Measurements from ENCODE around the gene KLK7. TPM values are rescaled to one million over a fixed set of nuclear protein-coding genes. Genes with fewer than 3 reads are reported as not detected.
"Not testable (repeated sequence)": the region's sequence is repeated elsewhere in the genome, so short reads cannot be mapped to it uniquely, and the experiment has no call there.

The KLK7 gene
- total and polyA plus RNA-seq, 2 donors, result 0.14 to 0.32 TPM

DNA sequence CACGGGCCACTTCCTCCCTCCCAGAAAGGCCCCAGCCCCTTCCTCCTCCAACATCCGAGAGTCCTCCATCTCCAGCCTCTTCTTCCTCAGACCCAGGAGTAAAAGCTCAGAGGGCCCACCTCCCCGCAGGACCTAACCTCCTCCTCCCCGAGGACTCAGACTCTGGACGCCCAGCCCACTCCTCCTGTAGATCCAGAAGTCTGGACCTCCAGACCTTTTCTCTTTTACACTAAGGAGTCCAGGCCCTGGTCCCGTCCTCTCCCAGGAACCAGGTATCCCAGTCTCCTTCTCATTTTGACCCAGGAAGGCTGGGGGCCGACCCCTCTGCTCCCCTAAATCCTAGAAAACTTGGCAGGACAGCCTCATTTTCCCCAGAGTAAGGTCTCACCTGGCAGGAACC is 19.6 kb upstream of the KLK7 start:
- H3K27ac ChIP-seq (ENCODE audit: low read depth), result no peak overlapping the region
- H3K4me1 ChIP-seq (ENCODE audit: insufficient read depth), result no peaks in the 10 kb centered on the region
- WGBS, result 74% methylated on average over 7 of the region's 7 CpGs
- no peaks in the 10 kb centered on the region for H3K36me3 ChIP-seq (ENCODE audit: insufficient read depth)
- no peak overlapping the region for H3K4me3 ChIP-seq (ENCODE audit: low read depth, low read length)
- no peak for DNase-seq (ENCODE audit: extremely low spot score)

DNA sequence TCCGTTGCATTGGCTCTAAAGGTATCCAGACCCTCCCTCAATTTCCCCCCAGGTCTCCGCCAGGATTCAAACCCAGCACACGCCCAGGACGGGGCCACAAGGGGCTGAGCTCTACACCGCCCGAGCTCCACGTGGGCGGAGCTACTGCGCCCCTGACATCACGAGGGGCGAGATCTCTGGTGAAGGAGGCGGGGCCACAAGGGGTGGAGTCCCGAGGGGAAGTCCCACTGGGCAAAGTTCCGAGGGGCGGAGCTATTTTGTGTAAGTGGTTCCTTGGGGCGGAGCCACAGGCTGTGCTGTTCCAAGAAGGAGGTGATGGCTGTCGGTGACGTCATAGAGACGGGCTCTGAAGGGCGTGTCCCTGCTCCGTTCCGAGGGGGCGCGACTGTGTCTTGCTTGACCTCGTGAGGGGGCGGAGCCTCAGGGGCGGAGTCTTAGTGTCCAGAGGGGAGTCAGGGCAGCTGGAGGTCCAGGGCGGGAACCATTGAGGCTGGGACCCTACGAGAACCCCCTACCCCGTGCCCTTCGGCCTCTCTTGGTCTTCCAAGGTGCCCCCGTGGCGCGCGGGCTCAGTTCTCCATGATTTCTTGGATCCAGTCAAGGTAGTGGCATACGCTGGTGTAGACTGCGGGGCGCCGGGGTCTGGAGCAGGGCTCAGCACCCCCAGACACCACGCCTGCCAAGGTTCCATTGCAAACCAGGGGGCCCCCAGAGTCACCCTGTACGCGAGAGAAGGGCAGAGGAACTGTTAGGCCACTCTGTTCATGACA is 19.0 kb upstream of the KLK7 start:
- no peak for DNase-seq (ENCODE audit: extremely low spot score)
- H3K4me1 ChIP-seq (ENCODE audit: insufficient read depth), result no peaks in the 10 kb centered on the region
- H3K4me3 ChIP-seq (ENCODE audit: low read depth, low read length), result no peak overlapping the region
- H3K27ac ChIP-seq (ENCODE audit: low read depth), result no peak overlapping the region
- 49% methylated on average over 42 of the region's 42 CpGs for WGBS
- no peaks in the 10 kb centered on the region for H3K36me3 ChIP-seq (ENCODE audit: insufficient read depth)

DNA sequence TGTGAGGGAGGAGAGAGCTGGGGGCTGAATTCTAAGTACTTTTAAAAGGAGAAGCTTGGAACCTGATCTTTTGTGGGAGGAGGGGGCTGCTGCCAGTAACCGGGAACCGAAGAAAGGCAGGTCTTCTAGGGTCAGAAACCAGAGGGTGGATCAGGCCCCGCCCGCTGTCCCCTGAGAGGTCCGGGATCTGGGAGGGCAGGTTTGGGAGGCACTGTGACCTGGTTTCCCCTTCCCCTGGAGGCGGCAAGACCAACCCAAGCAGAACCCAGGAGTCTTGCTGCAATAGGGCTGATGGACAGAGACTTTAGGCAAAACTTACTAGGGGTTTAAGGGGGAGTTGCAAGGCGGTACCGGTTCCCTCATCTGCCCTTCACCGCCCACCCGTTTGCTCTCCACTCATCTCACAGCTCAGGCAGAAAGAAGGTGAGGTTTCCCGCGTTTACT is 18.4 kb upstream of the KLK7 start:
- H3K36me3 ChIP-seq (ENCODE audit: insufficient read depth), result no peaks in the 10 kb centered on the region
- no peak for DNase-seq (ENCODE audit: extremely low spot score)
- WGBS, result 32% methylated on average over 12 of the region's 12 CpGs
- no peak overlapping the region for H3K4me3 ChIP-seq (ENCODE audit: low read depth, low read length)
- no peaks in the 10 kb centered on the region for H3K4me1 ChIP-seq (ENCODE audit: insufficient read depth)
- H3K27ac ChIP-seq (ENCODE audit: low read depth), result no peak overlapping the region

DNA sequence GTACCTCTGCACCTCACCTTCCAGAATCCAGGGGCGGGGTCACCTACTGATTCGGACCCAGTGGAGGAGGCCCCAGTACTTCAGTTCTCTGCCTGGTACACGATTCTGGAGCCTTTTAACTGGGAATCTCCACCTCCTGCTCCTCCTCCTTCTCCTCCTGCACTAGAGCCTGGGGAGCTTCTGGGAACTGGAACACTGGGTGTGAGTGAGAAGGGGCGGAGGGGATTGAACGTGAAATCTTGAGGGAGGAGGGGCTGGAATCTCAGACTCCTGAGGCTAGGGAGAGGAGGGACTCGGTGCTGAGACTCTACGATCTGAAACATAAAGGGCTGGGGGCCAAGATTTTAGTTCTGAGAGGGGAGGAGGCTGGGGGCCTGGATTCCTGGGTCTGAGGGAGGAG is 17.8 kb upstream of the KLK7 start, which contains the start of gene KLK8:
Gene KLK8 (minus strand): TSS at position 90 of the 400 bp plus-strand sequence. CDS start 437 bp downstream, outside the sequence.
- no peak for DNase-seq (ENCODE audit: extremely low spot score)
- 26% methylated on average over 7 of the region's 7 CpGs for WGBS
- Histone ChIP-seq H3K4me1 (ENCODE audit: insufficient read depth) (no peaks in the 10 kb centered on the region), H3K4me3 (ENCODE audit: low read depth, low read length) (no peak within 1 kb of the TSS), H3K27ac (ENCODE audit: low read depth) (no peak within 1 kb of the TSS), H3K36me3 (ENCODE audit: insufficient read depth) (no peaks in the 10 kb centered on the region)

DNA sequence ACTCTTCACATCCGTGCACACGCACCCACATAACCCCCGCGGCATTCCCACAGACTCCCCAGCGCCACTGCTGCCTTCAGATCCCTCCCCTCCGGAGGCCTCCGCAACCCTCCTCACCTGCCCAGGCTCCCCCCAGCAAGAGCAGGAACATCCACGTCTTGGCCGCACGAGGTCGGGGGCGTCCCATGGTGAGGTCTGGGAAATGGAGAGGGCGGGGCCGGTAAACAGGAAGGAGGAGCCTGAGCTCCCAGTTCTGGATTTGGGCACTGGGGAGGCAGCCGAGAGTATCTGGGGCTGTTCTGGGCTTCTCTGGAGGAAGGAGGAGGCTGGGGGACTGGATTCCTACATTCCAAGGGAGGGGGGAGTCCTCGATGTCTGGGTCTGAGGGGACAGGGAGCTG is 17.3 kb upstream of the KLK7 start:
- Histone ChIP-seq H3K27ac (ENCODE audit: low read depth) (no peak overlapping the region), H3K36me3 (ENCODE audit: insufficient read depth) (no peaks in the 10 kb centered on the region), H3K4me1 (ENCODE audit: insufficient read depth) (no peaks in the 10 kb centered on the region), H3K4me3 (ENCODE audit: low read depth, low read length) (no peak overlapping the region)
- WGBS, result 28% methylated on average over 16 of the region's 16 CpGs
- DNase-seq (ENCODE audit: extremely low spot score), result no peak

DNA sequence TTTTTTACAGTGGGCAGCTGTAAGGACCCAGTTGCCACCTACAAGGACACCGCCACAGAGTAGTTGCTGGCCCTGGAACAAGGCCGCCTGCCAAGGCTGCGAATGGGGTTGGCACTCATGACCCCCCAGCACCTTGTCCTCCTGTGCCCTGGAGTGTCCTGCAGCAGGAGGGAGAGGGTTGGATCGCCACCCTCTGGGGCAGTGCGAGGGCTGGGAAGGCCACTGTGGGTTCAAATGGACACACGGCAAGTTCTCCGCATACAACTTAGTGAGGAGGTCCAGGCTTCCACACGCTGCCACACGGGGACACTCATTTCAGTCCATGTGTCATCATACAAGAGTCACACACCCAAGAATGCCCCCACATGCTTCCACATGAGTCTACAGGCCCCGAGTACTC is 16.7 kb upstream of the KLK7 start:
- H3K27ac ChIP-seq (ENCODE audit: low read depth), result no peak overlapping the region

DNA sequence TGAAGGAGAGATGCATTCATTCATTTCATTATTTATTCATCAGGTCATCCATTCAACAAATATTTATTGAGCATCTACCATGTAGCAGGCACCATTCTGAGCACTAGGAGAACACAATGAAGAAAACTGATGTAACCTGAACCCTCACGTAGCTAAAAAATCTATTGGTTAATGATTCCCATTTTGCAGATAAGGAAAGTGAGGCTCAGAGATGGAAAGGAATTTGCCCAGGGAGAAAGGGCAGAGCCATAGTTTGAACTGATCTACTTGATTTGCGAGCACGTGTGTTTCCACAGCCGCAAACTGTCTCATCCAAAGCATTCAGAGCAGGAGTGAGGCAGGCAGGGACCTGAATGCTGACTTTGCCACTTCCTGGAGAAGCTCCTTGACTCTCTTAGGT is 15.0 kb upstream of the KLK7 start:
- WGBS, result 71% methylated on average over 4 of the region's 4 CpGs
- H3K4me1 ChIP-seq (ENCODE audit: insufficient read depth), result no peaks in the 10 kb centered on the region
- DNase-seq (ENCODE audit: extremely low spot score), result no peak

More for the DNA sequence above, 16.7 kb upstream of the KLK7 start:
- no peak for DNase-seq (ENCODE audit: extremely low spot score)
- Histone ChIP-seq H3K36me3 (ENCODE audit: insufficient read depth) (no peaks in the 10 kb centered on the region), H3K4me1 (ENCODE audit: insufficient read depth) (no peaks in the 10 kb centered on the region), H3K4me3 (ENCODE audit: low read depth, low read length) (no peak overlapping the region)
- 90% methylated on average over 10 of the region's 10 CpGs for WGBS

DNA sequence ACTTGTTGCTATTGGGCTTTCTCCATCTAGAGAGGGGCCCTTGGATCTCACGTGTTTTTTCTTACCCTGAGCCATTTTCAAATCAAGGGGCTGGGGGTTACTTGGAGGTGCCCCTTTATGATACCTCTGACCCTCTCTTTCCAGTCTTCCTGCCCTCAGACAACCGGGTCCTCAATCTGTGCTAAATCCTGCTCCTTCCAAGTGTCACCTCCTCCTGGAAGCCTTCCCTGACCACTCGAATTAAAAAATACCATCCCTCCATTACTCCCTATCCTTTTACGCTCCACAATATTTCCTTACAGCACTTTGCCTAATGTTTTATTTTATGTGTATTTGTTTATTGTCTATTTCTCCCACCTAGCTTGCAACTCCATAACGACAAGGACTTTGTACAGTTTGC is 14.3 kb upstream of the KLK7 start:
- H3K27ac ChIP-seq (ENCODE audit: low read depth), result no peak overlapping the region
- no peaks in the 10 kb centered on the region for H3K36me3 ChIP-seq (ENCODE audit: insufficient read depth)
- 63% methylated on average over 5 of the region's 5 CpGs for WGBS
- H3K4me3 ChIP-seq (ENCODE audit: low read depth, low read length), result no peak overlapping the region
- no peak for DNase-seq (ENCODE audit: extremely low spot score)
- H3K4me1 ChIP-seq (ENCODE audit: insufficient read depth), result no peaks in the 10 kb centered on the region

More for the DNA sequence above, 15.0 kb upstream of the KLK7 start:
- Histone ChIP-seq H3K27ac (ENCODE audit: low read depth) (no peak overlapping the region), H3K36me3 (ENCODE audit: insufficient read depth) (no peaks in the 10 kb centered on the region), H3K4me3 (ENCODE audit: low read depth, low read length) (no peak overlapping the region)

DNA sequence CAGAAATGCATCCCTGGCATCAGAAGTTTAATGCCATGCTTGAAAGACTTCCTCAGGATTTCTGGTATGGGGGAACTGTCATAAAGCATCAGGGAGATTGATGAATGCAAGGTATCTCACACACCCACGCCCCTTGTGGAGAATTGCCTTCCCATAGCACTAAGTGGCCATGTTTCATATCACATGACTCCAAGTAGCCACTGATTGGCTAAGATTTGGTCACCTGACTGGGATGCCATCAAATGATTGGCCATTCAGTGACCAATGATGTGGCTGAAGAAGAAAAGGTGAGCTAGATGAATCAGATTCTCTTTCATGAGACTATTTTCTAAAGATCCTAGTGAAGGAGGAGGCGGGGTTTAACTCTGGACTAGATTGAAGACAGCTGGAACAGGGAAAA is 10.4 kb upstream of the KLK7 start:
- H3K27ac ChIP-seq (ENCODE audit: low read depth), result no peak overlapping the region
- no peaks in the 10 kb centered on the region for H3K36me3 ChIP-seq (ENCODE audit: insufficient read depth)
- WGBS, result 71% methylated on average over 2 of the region's 2 CpGs
- H3K4me1 ChIP-seq (ENCODE audit: insufficient read depth), result no peaks in the 10 kb centered on the region
- DNase-seq (ENCODE audit: extremely low spot score), result no peak
- no peak overlapping the region for H3K4me3 ChIP-seq (ENCODE audit: low read depth, low read length)

DNA sequence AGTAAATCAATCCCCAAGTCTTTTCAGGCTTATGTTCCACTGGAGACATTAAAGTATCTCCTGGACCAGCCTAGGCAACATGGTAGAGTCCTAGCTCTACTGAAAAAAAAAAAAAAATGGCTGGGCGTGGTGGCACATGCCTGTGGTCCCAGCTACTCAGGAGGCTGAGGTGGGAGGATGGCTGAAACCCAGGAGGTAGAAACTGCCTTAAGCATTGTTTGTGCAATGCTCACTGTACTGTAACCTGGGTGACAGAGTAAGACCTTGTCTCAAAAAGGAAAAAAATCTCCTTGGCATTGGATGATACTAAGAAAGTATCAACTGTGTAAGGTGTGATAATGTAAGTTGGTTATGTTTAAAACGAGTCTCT is 8.9 kb upstream of the KLK7 start:
- no peaks in the 10 kb centered on the region for H3K4me1 ChIP-seq (ENCODE audit: insufficient read depth)
- H3K36me3 ChIP-seq (ENCODE audit: insufficient read depth), result no peaks in the 10 kb centered on the region
- no peak overlapping the region for H3K27ac ChIP-seq (ENCODE audit: low read depth)
- 68% methylated on average over 2 of the region's 2 CpGs for WGBS
- no peak overlapping the region for H3K4me3 ChIP-seq (ENCODE audit: low read depth, low read length)
- DNase-seq (ENCODE audit: extremely low spot score), result no peak

DNA sequence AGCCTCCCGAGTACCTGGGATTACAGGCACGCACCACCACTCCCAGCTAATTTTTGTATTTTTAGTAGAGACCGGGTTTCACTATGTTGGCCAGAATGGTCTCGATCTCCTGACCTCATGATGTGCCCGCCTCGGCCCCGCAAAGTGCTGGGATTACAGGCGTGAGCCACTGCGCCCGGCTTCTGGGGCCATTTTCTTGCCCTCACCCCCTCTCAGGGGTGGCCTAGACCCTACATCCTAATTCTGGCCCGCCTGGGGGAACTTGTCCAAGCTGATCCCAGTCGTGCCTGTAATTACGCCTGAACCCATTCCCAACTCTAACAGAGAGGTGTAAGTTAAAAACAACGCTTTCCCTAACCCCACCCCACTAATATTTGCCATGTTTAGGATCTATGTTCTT is 699 bp upstream of the KLK7 start:
- DNase-seq (ENCODE audit: extremely low spot score); H3K4me3 ChIP-seq (ENCODE audit: low read depth, low read length); H3K36me3 ChIP-seq (ENCODE audit: insufficient read depth): not testable (repeated sequence)

DNA sequence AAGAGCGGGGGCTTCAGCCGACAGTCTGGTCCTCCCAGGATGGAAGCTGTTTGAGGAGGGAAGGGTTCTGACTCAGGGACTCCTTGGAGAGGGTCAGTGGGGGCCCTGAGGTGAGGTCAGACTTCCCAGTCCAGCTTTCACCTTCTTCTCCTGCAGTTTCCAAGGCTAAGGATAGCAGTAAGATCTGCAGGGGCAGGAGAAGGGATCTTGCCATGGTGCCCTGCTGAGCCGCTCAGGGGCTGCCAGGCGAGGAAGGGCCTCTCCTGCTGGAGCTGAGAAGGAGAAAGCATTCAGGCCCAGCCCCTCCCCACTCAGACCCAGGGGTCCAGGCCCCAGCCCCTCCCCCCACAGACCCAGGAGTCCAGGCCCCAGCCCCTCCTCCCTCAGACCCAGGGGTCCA is 1.5 kb downstream of the KLK7 start:
- no peak overlapping the region for H3K27ac ChIP-seq (ENCODE audit: low read depth)
- no peak for DNase-seq (ENCODE audit: extremely low spot score)
- no peaks in the 10 kb centered on the region for H3K4me1 ChIP-seq (ENCODE audit: insufficient read depth)
- 77% methylated on average over 4 of the region's 4 CpGs for WGBS
- no peaks in the 10 kb centered on the region for H3K36me3 ChIP-seq (ENCODE audit: insufficient read depth)
- H3K4me3 ChIP-seq (ENCODE audit: low read depth, low read length), result no peak overlapping the region

More for the DNA sequence above, 699 bp upstream of the KLK7 start:
- H3K27ac ChIP-seq (ENCODE audit: low read depth); H3K4me1 ChIP-seq (ENCODE audit: insufficient read depth): not testable (repeated sequence)
- 83% methylated on average over 14 of the region's 14 CpGs for WGBS

DNA sequence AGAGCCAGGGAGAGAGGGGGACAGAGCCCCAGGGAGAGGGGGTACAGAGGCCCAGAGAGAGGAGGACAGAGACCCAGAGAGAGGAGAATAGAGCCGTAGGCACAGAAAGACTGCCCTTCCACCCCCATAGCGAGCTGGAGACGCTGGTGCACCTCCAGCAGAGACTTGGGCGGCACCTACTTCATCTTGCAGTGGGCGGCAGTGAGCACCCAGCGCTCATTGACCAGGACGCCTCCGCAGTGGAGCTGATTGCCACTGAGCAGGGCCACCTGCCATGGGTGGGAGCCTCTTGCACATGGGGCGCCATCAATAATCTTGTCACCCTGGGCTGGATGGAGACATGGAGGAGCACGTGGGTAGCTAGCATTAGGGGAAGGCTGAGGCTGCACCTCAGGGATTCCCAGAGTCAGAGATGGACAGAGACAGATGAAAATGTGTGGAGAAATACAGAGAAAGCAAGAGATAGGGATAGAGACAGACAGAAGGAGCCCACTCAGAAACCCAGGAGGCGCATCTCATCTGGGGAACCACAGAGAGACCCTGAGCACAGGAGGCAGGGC is 2.0 kb downstream of the KLK7 start:
- WGBS, result 61% methylated on average over 11 of the region's 11 CpGs
- Histone ChIP-seq H3K27ac (ENCODE audit: low read depth) (no peak overlapping the region), H3K4me3 (ENCODE audit: low read depth, low read length) (no peak overlapping the region), H3K36me3 (ENCODE audit: insufficient read depth) (no peaks in the 10 kb centered on the region), H3K4me1 (ENCODE audit: insufficient read depth) (no peaks in the 10 kb centered on the region)
- no peak for DNase-seq (ENCODE audit: extremely low spot score)

DNA sequence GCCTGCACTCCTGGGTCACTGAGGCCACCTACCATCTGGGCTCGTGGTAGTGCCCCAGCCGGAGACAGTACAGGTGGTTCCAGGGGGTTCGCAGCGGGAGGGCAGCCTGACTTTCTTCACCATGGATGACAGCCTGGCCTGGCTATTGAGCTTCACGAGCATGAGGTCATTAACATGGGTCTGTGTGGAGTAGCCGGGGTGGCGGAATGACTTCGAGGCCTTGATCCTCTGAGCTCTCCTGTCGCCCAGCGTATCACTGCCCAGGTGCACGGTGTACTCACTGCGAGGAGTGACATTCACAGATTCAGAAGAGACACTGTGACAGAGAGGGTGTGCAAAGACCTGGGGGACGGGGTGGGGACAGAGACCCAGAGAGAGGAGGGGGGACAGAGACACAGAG is 3.5 kb downstream of the KLK7 start:
- Histone ChIP-seq H3K4me3 (ENCODE audit: low read depth, low read length) (no peak overlapping the region), H3K36me3 (ENCODE audit: insufficient read depth) (no peaks in the 10 kb centered on the region), H3K27ac (ENCODE audit: low read depth) (no peak overlapping the region), H3K4me1 (ENCODE audit: insufficient read depth) (no peaks in the 10 kb centered on the region)
- WGBS, result 47% methylated on average over 13 of the region's 13 CpGs
- DNase-seq (ENCODE audit: extremely low spot score), result no peak
